NCI-H2227 (cell line): Measurements from ENCODE around the gene DDIT4.
"Not testable (repeated sequence)": the region's sequence is repeated elsewhere in the genome, so short reads cannot be mapped to it uniquely, and the experiment has no call there.

Source experiments
- DNase-seq: peaks from one replicate; lab custom pipeline; 2025; ENCODE audit not compliant: unreplicated experiment; lab: John Stamatoyannopoulos, UW

Gene DDIT4

GRCh38 chr10:72285972-72286521 is 12.3 kb downstream of the DDIT4 start:
- DNase-seq = no peak

GRCh38 chr10:72291019-72291532 is 17.4 kb downstream of the DDIT4 start:
- DNase-seq = no peak

DNA sequence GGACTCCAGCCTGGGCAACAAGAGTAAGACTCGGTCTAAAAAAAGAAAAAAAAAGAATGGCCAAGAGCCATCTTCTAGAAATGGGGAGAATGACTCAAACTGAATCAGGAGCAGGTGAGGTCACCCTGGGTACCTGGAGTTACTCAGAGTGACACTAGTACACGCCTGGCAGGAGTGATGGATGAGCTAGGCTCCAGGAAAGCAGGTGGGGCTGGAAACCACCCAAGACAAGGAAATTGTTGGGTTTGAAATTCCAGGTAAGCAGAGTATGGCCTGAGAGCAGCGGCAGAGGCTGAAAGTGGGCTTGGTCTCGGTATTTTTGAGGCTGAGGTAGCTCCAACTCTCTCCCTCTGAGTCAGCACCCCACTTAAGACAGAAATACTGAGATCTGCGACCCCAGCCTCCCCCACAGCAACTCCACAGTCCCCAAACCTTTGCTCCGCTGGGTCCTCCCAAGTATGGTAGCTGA is 18.5 kb downstream of the DDIT4 start:
- DNase-seq = no peak

GRCh38 chr10:72295330-72295910 is 21.7 kb downstream of the DDIT4 start:
- DNase-seq = no peak

GRCh38 chr10:72296829-72297280 is 23.1 kb downstream of the DDIT4 start:
- DNase-seq = not testable (repeated sequence)

DNA sequence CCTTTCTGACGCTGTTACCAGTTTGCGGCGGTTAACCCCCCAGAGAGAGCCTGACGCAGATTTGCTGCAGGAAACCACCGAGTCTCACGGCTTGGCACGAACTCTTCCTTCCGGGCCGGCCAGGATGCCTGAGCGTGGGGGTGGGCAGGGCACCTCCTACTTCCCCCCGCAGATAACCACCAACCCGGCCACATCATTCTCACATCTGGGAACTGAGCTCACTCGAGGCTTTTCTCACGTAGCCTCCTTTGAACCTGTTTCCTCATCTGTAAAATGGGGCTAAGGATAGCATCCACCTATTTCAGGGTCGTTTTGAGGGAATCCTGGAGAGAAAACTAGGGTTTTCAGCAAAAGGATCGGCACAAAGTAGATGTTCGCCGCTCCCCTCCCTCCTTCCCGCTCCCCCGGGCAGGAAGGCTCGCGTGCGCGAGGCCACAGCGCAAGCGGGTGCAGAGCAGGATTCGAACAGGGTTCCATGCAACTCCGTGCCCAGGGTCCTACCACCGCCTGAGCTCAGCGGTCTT is 23.6 kb downstream of the DDIT4 start:
- no peak for DNase-seq

DNA sequence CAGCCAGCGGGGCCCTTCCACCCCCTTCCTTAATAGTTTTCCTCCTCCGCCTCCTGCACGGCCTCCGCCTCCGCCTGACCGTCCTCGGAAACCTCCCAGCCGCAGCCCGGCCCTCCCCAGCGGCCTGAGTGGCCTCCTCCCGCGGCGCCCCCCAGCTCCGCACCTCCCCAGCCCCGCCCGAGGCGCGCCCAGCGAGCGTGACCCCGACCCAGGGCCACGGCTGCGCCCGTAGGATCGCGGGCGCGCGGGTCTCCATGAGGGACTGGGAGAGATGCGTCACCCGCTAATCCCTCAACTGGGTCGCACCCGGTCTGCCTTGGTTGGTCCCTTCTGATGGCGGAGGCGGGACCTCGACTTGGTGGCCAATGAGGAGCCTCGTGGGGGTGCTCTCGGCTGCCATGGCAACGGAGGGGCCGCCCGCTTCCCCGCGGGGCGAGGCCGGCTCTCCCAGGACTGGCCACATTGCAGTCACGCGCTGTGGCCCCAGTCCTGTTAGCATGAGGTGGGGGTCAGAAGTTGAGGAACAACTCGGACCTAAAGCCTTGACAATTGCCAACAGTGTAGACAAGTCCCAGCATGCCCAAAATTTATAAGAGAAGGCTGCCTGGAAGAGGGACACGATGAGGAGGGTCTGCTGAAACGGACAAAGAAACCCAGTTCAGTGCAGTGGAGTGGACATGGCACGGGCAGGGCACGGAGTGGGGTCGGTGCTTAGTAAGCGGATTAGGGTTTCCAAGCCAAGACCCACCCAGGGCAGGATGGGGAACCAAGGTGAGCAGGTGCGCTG is 24.3 kb downstream of the DDIT4 start:
- DNase-seq = peak; percentile 96

DNA sequence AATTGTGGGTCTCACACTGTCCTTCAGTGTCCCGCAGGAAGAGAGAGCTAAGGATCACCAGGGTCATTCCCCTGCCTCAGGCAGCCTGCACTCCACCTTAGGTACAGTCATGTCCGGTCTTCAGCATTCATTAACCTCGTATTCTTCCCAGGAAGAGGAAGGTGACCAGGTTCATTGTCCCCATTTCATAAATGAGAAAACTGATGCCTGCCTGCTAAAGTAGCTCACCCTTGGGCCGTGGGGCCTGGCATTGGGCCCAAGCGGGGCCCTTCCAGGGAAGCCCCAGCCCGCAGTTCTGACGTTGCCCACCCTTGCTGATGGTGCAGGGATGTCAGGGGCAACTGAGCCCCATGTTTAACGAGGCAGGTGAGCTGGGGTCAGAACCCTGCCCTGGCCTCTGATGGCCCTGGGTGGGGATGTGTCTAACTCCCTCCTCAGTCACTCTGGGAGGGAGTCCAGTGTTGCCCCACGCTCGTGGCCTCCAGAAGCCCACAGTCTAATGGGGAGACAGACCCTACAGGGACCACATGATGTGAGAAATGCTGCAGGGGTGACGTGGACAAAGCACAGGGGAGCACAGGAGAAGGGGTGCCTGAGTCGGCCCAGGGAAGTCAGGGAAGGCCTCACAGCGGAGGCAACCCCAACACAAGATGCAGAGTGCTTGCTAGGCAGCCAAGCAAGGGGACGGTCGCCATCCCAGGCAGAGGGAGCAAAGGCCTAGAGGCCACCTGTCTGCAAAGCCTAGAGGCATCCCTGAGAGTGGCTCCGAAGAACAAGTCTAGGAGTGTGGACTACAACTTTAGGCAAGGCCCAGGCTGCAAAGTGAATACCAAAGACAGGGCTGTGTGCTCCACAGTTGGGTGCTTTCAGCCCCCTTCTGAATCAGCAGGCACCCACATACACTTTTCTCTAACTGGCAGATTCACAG is 25.1 kb downstream of the DDIT4 start:
- no peak for DNase-seq

- DNase-seq = no peak
These were observed 29.9 kb downstream of the DDIT4 start for GRCh38 chr10:72303424-72304128.

GRCh38 chr10:72306215-72306760 is 32.6 kb downstream of the DDIT4 start:
- no peak for DNase-seq

DNA sequence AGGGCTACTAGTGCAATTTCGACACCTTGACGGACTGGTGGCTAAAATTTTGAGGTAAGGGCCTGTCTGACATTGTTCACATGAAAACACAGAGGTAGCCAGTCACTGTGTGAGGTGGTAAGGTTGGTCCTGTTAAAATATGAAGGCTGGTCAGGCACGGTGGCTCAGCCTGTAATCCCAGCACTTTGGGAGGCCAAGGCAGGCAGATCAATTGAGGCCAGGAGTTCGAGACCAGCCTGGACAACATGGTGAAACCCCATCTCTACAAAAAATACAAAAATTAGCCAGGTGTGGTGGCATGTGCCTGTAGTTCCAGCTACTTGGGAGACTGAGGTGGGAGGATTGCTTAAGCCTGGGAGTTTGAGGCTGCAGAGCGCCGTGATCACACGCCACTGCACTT is 34.0 kb downstream of the DDIT4 start:
- not testable (repeated sequence) for DNase-seq

- DNase-seq = no peak
These were observed 34.7 kb downstream of the DDIT4 start for GRCh38 chr10:72308320-72308987.

DNA sequence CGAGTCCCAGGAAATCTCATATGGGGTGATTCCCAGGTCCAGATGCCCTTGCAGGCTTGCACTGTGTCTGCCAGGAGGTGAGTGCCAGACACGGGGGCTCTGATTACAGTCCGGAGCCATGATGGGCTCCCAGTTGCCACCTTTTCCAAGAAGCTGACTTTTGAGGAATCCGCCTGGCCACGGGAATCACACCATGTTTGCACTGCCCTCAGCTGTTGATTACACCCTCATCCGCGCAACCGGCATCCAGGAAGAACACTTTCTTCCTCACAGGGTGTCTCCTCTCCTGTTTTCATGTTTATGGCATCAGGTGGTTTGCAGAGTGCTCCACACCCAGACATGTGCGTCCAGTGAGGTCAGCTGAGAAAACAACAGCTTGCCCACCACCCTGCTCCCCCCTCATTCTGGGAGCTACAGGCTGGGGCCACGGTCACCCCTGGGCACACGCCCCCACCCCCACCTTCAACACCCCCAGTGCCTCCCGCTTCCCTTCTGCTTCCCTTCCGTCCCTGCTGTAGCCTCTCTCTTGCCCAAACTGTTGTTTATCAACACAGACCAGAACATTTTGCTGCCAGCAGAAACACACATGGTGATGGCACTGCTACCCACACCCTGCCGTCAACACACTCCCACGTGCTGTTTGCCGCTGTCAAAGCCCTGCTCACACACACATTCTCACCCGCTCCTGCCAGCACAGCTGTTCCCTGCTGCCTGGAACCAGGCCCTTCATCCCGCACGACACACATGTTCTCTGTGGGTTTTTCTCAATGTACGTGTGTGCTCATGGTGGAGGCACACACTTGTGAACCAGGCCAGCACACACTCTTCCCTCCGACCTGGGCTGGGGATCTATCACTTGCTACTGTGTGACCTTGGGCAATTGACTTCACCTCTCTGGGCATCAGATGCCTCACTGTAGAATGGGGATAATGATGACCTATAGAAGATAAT is 35.8 kb downstream of the DDIT4 start:
- no peak for DNase-seq

- DNase-seq = no peak
These were observed 36.5 kb downstream of the DDIT4 start for GRCh38 chr10:72310241-72310633.

- DNase-seq = no peak
These were observed 36.9 kb downstream of the DDIT4 start for GRCh38 chr10:72310636-72311035.

DNA sequence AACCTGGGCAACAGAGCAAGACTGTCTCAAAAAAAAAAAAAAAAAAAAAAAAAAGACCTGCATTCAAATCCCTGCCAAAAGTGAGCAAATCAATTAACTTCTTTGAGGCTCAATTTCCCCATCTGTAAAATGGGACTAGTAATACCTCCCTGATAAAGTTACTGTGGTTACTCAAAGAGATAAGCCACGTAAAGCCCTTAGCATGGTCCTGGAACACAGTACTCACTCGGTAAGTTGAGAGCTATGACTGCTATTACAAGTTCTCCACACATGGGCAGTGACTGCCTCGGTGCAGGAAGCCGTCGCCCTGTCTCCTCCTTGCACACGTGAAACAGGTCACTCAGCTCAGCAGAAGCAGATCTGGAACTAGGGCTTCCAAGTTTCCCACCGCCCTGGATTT is 37.9 kb downstream of the DDIT4 start:
- no peak for DNase-seq

- no peak for DNase-seq
These were observed 39.2 kb downstream of the DDIT4 start for GRCh38 chr10:72312865-72313391.

GRCh38 chr10:72314263-72314662 is 40.5 kb downstream of the DDIT4 start:
- DNase-seq = no peak
